KOPT-K1 (cell line): ENCODE data around the gene HAS3.
"Not testable (repeated sequence)": the region's sequence is repeated elsewhere in the genome, so short reads cannot be mapped to it uniquely, and the experiment has no call there.

ENCODE experiments used
- H3K27ac ChIP-seq: fragments of 200-600 bp; sonication (generic); 2 replicates; pipeline ENCODE4 v1.5.1; 2016; ENCODE audit warnings: antibody characterized with exemption, mild to moderate bottlenecking, low read depth, low read length; ENCODE audit not compliant: poor library complexity, severe bottlenecking
- H3K36me3 ChIP-seq: fragments of 200-600 bp; sonication (generic); 2 replicates; pipeline ENCODE4 v1.5.1; 2017; ENCODE audit warnings: antibody characterized with exemption, mild to moderate bottlenecking, low read length, moderate library complexity; ENCODE audit not compliant: insufficient read depth
- H3K9me3 ChIP-seq: fragments of 200-600 bp; sonication (generic); 2 replicates; pipeline ENCODE4 v1.5.1; 2017; ENCODE audit warnings: antibody characterized with exemption, low read length, mild to moderate bottlenecking; ENCODE audit not compliant: insufficient read depth, poor library complexity, severe bottlenecking

HAS3 gene

GRCh38 chr16:69139464-69139863 lies 34.0 kb downstream of the HAS3 start:
- not testable (repeated sequence) for H3K9me3 ChIP-seq, H3K27ac ChIP-seq
- peaks cover 97% of the 10 kb centered on the region for H3K36me3 ChIP-seq

GRCh38 chr16:69141014-69141413 lies 35.6 kb downstream of the HAS3 start:
- Histone ChIP-seq H3K27ac (no peak overlapping the region), H3K9me3 (no peaks in the 10 kb centered on the region), H3K36me3 (peaks cover 99% of the 10 kb centered on the region)

- Histone ChIP-seq H3K36me3 (peaks cover 99% of the 10 kb centered on the region), H3K9me3 (no peaks in the 10 kb centered on the region), H3K27ac (no peak overlapping the region)
These were observed 36.5 kb downstream of the HAS3 start for GRCh38 chr16:69141936-69142335.

GRCh38 chr16:69143116-69143515 lies 37.7 kb downstream of the HAS3 start:
- Histone ChIP-seq H3K36me3 (peaks cover 97% of the 10 kb centered on the region), H3K9me3 (no peaks in the 10 kb centered on the region), H3K27ac (no peak overlapping the region)

- Histone ChIP-seq H3K9me3 (no peaks in the 10 kb centered on the region), H3K36me3 (peaks cover 97% of the 10 kb centered on the region), H3K27ac (no peak overlapping the region)
These were observed 40.2 kb downstream of the HAS3 start for GRCh38 chr16:69145658-69146057.

GRCh38 chr16:69149621-69150020 lies 44.2 kb downstream of the HAS3 start:
- peaks cover 96% of the 10 kb centered on the region for H3K36me3 ChIP-seq
- H3K27ac ChIP-seq, H3K9me3 ChIP-seq: not testable (repeated sequence)

- Histone ChIP-seq H3K36me3 (peaks cover 96% of the 10 kb centered on the region), H3K9me3 (no peaks in the 10 kb centered on the region), H3K27ac (no peak overlapping the region)
These were observed 44.9 kb downstream of the HAS3 start for GRCh38 chr16:69150146-69150865.

GRCh38 chr16:69157196-69157595 lies 51.7 kb downstream of the HAS3 start:
- Histone ChIP-seq H3K27ac (no peak overlapping the region), H3K9me3 (no peaks in the 10 kb centered on the region), H3K36me3 (peaks cover 98% of the 10 kb centered on the region)

- H3K36me3 ChIP-seq = peaks cover 100% of the 10 kb centered on the region
- no peak overlapping the region for H3K27ac ChIP-seq
- H3K9me3 ChIP-seq = no peaks in the 10 kb centered on the region
These were observed 54.7 kb downstream of the HAS3 start for GRCh38 chr16:69160192-69160591.

GRCh38 chr16:69165584-69165983 lies 60.1 kb downstream of the HAS3 start:
- H3K27ac ChIP-seq = no peak overlapping the region
- H3K36me3 ChIP-seq = peaks cover 100% of the 10 kb centered on the region
- H3K9me3 ChIP-seq = no peaks in the 10 kb centered on the region

GRCh38 chr16:69166221-69166833 lies 60.9 kb downstream of the HAS3 start:
- Histone ChIP-seq H3K9me3 (no peaks in the 10 kb centered on the region), H3K27ac (no peak overlapping the region), H3K36me3 (peaks cover 98% of the 10 kb centered on the region)

- Histone ChIP-seq H3K27ac (no peak overlapping the region), H3K9me3 (no peaks in the 10 kb centered on the region), H3K36me3 (peaks cover 98% of the 10 kb centered on the region)
These were observed 61.8 kb downstream of the HAS3 start for GRCh38 chr16:69166946-69167930.
